ENCODE data around the gene ATXN10.

The ATXN10 gene

DNA sequence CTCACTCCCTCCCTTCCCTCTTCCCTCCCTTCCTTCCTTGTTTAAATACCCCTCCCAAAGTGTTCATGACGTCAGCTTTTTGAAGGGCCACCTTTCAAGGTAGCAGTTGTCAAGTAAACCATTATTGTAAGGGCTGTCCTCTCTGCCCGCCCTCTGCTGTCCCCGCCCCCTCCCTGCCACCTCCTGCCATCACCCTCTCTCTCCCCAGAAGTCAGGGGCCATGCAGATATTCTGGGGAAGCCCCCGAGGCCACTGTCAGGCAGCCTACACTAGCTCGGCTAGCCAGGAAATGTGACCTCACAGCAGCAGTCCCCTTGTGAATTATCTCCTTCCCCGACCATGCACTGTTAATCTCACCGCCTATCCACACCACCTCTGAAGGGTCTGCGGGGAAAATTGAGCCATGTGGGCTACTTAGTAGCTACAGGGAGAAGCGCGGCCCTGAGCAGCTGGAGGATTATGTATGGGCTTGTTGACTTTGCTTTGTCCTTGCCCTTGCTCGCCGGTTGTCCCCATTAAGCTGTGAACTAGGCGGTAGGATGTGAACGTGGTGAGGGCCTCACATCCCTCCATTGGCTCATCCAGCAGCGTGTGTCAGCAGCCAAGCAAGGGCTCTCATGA, 42.1 kb upstream of the ATXN10 start:
- TF ChIP-seq EZH2 (IDR thresholded peaks at IDR 0.05; ENCODE audit: borderline replicate concordance, low read length): no peak
- TF ChIP-seq, protein P1, sequence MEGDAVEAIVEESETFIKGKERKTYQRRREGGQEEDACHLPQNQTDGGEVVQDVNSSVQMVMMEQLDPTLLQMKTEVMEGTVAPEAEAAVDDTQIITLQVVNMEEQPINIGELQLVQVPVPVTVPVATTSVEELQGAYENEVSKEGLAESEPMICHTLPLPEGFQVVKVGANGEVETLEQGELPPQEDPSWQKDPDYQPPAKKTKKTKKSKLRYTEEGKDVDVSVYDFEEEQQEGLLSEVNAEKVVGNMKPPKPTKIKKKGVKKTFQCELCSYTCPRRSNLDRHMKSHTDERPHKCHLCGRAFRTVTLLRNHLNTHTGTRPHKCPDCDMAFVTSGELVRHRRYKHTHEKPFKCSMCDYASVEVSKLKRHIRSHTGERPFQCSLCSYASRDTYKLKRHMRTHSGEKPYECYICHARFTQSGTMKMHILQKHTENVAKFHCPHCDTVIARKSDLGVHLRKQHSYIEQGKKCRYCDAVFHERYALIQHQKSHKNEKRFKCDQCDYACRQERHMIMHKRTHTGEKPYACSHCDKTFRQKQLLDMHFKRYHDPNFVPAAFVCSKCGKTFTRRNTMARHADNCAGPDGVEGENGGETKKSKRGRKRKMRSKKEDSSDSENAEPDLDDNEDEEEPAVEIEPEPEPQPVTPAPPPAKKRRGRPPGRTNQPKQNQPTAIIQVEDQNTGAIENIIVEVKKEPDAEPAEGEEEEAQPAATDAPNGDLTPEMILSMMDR (IDR thresholded peaks at IDR 0.05; ENCODE audit: low read length): no peak
- no peaks in the 10 kb centered on the region for H3K9me2 ChIP-seq (ENCODE audit: low read depth, low read length)
- H3K79me2 ChIP-seq (ENCODE audit: insufficient read depth, low read length): no peaks in the 10 kb centered on the region
- no peaks in the 10 kb centered on the region for H3F3A ChIP-seq (ENCODE audit: insufficient read depth, low read length)
- no peaks in the 10 kb centered on the region for H3K9me3 ChIP-seq (ENCODE audit: low read length)
- no peaks in the 10 kb centered on the region for H3K36me3 ChIP-seq (ENCODE audit: insufficient read depth, low read length)
- H3K4me3 ChIP-seq (ENCODE audit: low read depth, low read length, poor library complexity, severe bottlenecking): no peak overlapping the region
- no peak overlapping the region for H3K9ac ChIP-seq (ENCODE audit: low read length)
- no peak overlapping the region for H3K4me2 ChIP-seq (ENCODE audit: low read length)
- H3K4me1 ChIP-seq (ENCODE audit: insufficient read depth, low read length, severe bottlenecking): no peaks in the 10 kb centered on the region
- H3K27me3 ChIP-seq (ENCODE audit: insufficient read depth, low read length): peaks cover 4% of the 10 kb centered on the region; the same call in 1 of the 2 replicates
- H4K20me1 ChIP-seq (ENCODE audit: insufficient read depth, low read length): no peaks in the 10 kb centered on the region
- H3K27ac ChIP-seq (ENCODE audit: low read depth, low read length, poor library complexity, severe bottlenecking): no peak overlapping the region
- H2AFZ ChIP-seq (ENCODE audit: low read length): no peak overlapping the region

DNA sequence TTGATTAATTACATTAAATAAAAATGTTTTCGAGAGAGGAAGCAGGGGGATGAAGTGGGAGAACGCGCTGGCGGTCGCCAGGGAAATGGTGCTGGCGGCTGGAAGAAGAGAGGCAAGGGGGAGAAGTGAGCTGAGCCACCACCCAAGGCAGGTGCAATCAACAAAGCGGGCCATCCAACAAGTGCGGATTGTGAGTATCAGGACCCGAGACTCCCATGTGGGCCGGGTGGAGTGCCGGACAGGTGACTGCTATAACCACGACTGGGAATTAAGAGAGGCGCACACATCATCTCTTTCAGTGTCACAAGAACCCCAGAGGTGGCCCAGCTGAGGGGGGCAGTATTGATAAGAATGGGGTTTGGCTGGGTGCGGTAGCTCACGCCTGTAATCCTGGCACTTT, 41.2 kb upstream of the ATXN10 start:
- Histone ChIP-seq H3K27me3 (ENCODE audit: insufficient read depth, low read length) (peaks cover 4% of the 10 kb centered on the region; the same call in 1 of the 2 replicates), H3K9me3 (ENCODE audit: low read length) (no peaks in the 10 kb centered on the region), H4K20me1 (ENCODE audit: insufficient read depth, low read length) (no peaks in the 10 kb centered on the region), H3K36me3 (ENCODE audit: insufficient read depth, low read length) (no peaks in the 10 kb centered on the region), H3F3A (ENCODE audit: insufficient read depth, low read length) (no peaks in the 10 kb centered on the region), H2AFZ (ENCODE audit: low read length) (no peak overlapping the region), H3K4me2 (ENCODE audit: low read length) (no peak overlapping the region), H3K79me2 (ENCODE audit: insufficient read depth, low read length) (no peaks in the 10 kb centered on the region), H3K9ac (ENCODE audit: low read length) (no peak overlapping the region), H3K4me1 (ENCODE audit: insufficient read depth, low read length, severe bottlenecking) (no peaks in the 10 kb centered on the region), H3K9me2 (ENCODE audit: low read depth, low read length) (no peaks in the 10 kb centered on the region), H3K27ac (ENCODE audit: low read depth, low read length, poor library complexity, severe bottlenecking) (no peak overlapping the region), H3K4me3 (ENCODE audit: low read depth, low read length, poor library complexity, severe bottlenecking) (no peak overlapping the region)
- TF ChIP-seq, protein P1 (IDR thresholded peaks at IDR 0.05; ENCODE audit: low read length): no peak
- no peak for TF ChIP-seq EZH2 (IDR thresholded peaks at IDR 0.05; ENCODE audit: borderline replicate concordance, low read length)

DNA sequence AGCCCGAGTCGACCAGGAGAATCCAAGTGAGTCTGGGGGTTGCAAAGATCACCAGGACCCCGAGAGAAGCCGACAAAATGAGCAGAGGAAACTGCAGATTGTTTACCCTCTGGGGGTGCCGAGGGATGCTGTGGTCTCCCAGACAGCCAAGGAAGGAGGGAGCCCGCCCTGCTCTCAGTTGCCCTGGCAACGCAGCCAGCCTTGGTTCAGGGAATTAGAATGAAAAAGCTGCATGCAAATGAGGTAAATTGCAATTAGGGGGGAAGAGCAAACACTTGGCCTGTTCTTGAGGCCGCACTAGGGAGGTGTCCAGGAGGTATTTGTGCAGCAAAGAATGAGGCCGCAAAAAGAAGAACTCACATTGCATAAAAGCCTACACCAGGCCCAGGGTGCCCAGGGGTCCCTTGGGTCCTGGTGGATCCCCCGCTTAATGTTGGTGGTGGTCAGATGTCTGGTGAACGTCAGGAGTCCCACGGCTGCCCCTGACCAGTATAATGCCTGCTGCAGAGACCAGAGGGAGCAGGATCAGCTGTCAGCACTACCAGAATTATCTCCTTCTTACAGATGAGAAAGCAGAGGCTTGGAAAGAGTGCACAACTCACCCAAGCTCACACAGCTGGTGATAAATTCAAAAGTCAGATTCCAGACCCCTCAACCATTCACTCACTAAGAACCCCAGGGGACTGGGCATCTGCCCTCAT, 40.3 kb upstream of the ATXN10 start:
- Histone ChIP-seq H3K27me3 (ENCODE audit: insufficient read depth, low read length) (peaks cover 4% of the 10 kb centered on the region; the same call in 1 of the 2 replicates), H3K4me1 (ENCODE audit: insufficient read depth, low read length, severe bottlenecking) (no peaks in the 10 kb centered on the region), H3K9ac (ENCODE audit: low read length) (no peak overlapping the region), H4K20me1 (ENCODE audit: insufficient read depth, low read length) (no peaks in the 10 kb centered on the region), H3F3A (ENCODE audit: insufficient read depth, low read length) (no peaks in the 10 kb centered on the region), H3K9me3 (ENCODE audit: low read length) (no peaks in the 10 kb centered on the region), H2AFZ (ENCODE audit: low read length) (no peak overlapping the region), H3K27ac (ENCODE audit: low read depth, low read length, poor library complexity, severe bottlenecking) (no peak overlapping the region), H3K4me3 (ENCODE audit: low read depth, low read length, poor library complexity, severe bottlenecking) (no peak overlapping the region), H3K4me2 (ENCODE audit: low read length) (no peak overlapping the region), H3K79me2 (ENCODE audit: insufficient read depth, low read length) (no peaks in the 10 kb centered on the region), H3K36me3 (ENCODE audit: insufficient read depth, low read length) (no peaks in the 10 kb centered on the region), H3K9me2 (ENCODE audit: low read depth, low read length) (no peaks in the 10 kb centered on the region)
- TF ChIP-seq EZH2 (IDR thresholded peaks at IDR 0.05; ENCODE audit: borderline replicate concordance, low read length): no peak
- TF ChIP-seq, protein P1 (IDR thresholded peaks at IDR 0.05; ENCODE audit: low read length): no peak

Data from OCI-LY1 (cell line).